ENCODE results near the gene MSH5.

MSH5 gene

GRCh38 chr6:31763619-31763940 is 23.8 kb downstream of the MSH5 start:
- H4K20me1 ChIP-seq (ENCODE audit: low read depth, low read length): no peaks in the 10 kb centered on the region
- no peak overlapping the region for H3K27ac ChIP-seq (ENCODE audit: low read depth, low read length)
- H3K27me3 ChIP-seq (ENCODE audit: low read length): no peaks in the 10 kb centered on the region
- H3F3A ChIP-seq (ENCODE audit: insufficient read depth): peaks cover 8% of the 10 kb centered on the region
- H3K9me3 ChIP-seq (ENCODE audit: insufficient read depth, low read length): no peaks in the 10 kb centered on the region
- no peak overlapping the region for H3K9ac ChIP-seq (ENCODE audit: low read length)
- no peak overlapping the region for H3K4me3 ChIP-seq (ENCODE audit: insufficient read depth, low read length, poor library complexity, severe bottlenecking)
- H3K79me2 ChIP-seq (ENCODE audit: insufficient read depth, low read length): no peaks in the 10 kb centered on the region
- no peak for TF ChIP-seq EZH2phosphoT487 (conservative IDR thresholded peaks at IDR 0.05; ENCODE audit: low read length)
- TF ChIP-seq CTCF (IDR thresholded peaks at IDR 0.05; ENCODE audit: insufficient read depth, low read length, poor library complexity, severe bottlenecking): no peak
- no peaks in the 10 kb centered on the region for H3K9me2 ChIP-seq (replicated peaks; ENCODE audit: insufficient read depth, low read length)
- H3K36me3 ChIP-seq (ENCODE audit: low read length): peaks cover 8% of the 10 kb centered on the region; the same call in 1 of the 2 replicates
- H2AFZ ChIP-seq (ENCODE audit: low read depth, low read length, severe bottlenecking): no peak overlapping the region
- H3K4me2 ChIP-seq (ENCODE audit: low read depth, low read length, poor library complexity, severe bottlenecking): no peak overlapping the region

- TF ChIP-seq EZH2phosphoT487 (conservative IDR thresholded peaks at IDR 0.05; ENCODE audit: low read length): no peak
- no peak for TF ChIP-seq CTCF (IDR thresholded peaks at IDR 0.05; ENCODE audit: insufficient read depth, low read length, poor library complexity, severe bottlenecking)
- no peak overlapping the region for H3K4me2 ChIP-seq (ENCODE audit: low read depth, low read length, poor library complexity, severe bottlenecking)
- no peaks in the 10 kb centered on the region for H3K79me2 ChIP-seq (ENCODE audit: insufficient read depth, low read length)
- H3K36me3 ChIP-seq (ENCODE audit: low read length): peaks cover 7% of the 10 kb centered on the region; the same call in 1 of the 2 replicates
- H3K9me3 ChIP-seq (ENCODE audit: insufficient read depth, low read length): no peaks in the 10 kb centered on the region
- H3F3A ChIP-seq (ENCODE audit: insufficient read depth): peaks cover 8% of the 10 kb centered on the region
- H3K4me3 ChIP-seq (ENCODE audit: insufficient read depth, low read length, poor library complexity, severe bottlenecking): no peak overlapping the region
- no peaks in the 10 kb centered on the region for H4K20me1 ChIP-seq (ENCODE audit: low read depth, low read length)
- no peaks in the 10 kb centered on the region for H3K27me3 ChIP-seq (ENCODE audit: low read length)
- no peaks in the 10 kb centered on the region for H3K9me2 ChIP-seq (replicated peaks; ENCODE audit: insufficient read depth, low read length)
- H3K9ac ChIP-seq (ENCODE audit: low read length): no peak overlapping the region
- no peak overlapping the region for H2AFZ ChIP-seq (ENCODE audit: low read depth, low read length, severe bottlenecking)
- no peak overlapping the region for H3K27ac ChIP-seq (ENCODE audit: low read depth, low read length)
Measured at GRCh38 chr6:31764198-31764597, 24.4 kb downstream of the MSH5 start.

GRCh38 chr6:31765559-31765909 is 25.7 kb downstream of the MSH5 start:
- Histone ChIP-seq H3K79me2 (ENCODE audit: insufficient read depth, low read length) (no peaks in the 10 kb centered on the region), H3F3A (ENCODE audit: insufficient read depth) (peaks cover 8% of the 10 kb centered on the region), H3K27me3 (ENCODE audit: low read length) (no peaks in the 10 kb centered on the region), H3K4me3 (ENCODE audit: insufficient read depth, low read length, poor library complexity, severe bottlenecking) (no peak overlapping the region), H3K27ac (ENCODE audit: low read depth, low read length) (no peak overlapping the region), H3K9me3 (ENCODE audit: insufficient read depth, low read length) (no peaks in the 10 kb centered on the region), H3K36me3 (ENCODE audit: low read length) (peaks cover 6% of the 10 kb centered on the region; the same call in 1 of the 2 replicates), H2AFZ (ENCODE audit: low read depth, low read length, severe bottlenecking) (no peak overlapping the region), H3K4me2 (ENCODE audit: low read depth, low read length, poor library complexity, severe bottlenecking) (no peak overlapping the region), H3K9me2 (replicated peaks; ENCODE audit: insufficient read depth, low read length) (no peaks in the 10 kb centered on the region), H3K9ac (ENCODE audit: low read length) (no peak overlapping the region), H4K20me1 (ENCODE audit: low read depth, low read length) (no peaks in the 10 kb centered on the region)
- TF ChIP-seq CTCF (IDR thresholded peaks at IDR 0.05; ENCODE audit: insufficient read depth, low read length, poor library complexity, severe bottlenecking) (no peak), EZH2phosphoT487 (conservative IDR thresholded peaks at IDR 0.05; ENCODE audit: low read length) (no peak)

All from SU-DHL-6 (cell line).